OCI-LY1 (cell line): Measurements from ENCODE around the gene HMGA1.

Experiments used
- CTCF ChIP-seq: fragments of 200-600 bp; sonication (generic), shearing (Covaris generic); IDR thresholded peaks from 2 replicates; pipeline ENCODE4 v1.5.1; 2017; ENCODE audit warnings: mild to moderate bottlenecking, antibody characterized with exemption, low read length, moderate library complexity, mixed read lengths
- EZH2 ChIP-seq: fragments of 200-600 bp; sonication (generic), shearing (Covaris generic); IDR thresholded peaks from 2 replicates; pipeline ENCODE4 v1.8.0; 2017; ENCODE audit warnings: borderline replicate concordance, mixed run types, mild to moderate bottlenecking, antibody characterized with exemption, low read length, moderate library complexity, mixed read lengths

DNA sequence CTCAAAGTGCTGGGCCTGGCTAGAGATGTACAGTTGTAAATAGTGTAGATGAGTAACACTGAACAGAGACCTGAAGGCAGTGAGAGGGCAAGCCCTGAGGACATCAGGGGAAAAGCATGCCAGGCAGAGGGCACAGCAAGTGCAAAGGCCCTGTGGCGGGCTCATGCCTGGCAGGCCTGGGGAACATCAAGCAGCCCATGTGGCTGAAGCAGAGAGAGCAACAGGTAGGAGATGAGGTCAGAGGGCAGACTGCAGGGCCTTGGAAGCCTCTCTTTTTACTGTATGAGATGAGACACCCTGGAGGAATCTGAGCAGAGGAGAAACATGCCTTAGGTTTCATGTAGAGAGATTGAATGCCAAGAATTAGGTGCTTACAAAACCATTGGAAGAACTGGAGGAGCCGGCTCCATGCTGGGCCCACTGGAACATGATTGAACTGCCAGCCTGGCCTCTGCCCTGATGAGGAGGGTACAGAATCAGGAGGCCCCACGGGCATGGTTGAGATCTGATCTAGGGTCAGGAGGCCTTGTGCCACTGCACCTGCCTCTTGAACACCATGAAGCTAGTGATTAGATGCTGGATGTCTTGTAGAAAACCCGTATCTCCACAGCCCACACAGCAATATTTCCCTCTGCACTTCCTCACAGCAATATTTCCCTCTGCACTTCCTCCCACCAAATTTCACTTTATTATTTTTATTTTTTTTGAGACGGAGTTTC, 5.9 kb upstream of the HMGA1 start:
- TF ChIP-seq EZH2 (no peak), CTCF (no peak)
